Ishikawa (cell line): ENCODE results near the gene C2orf92.

Experiments
- CEBPB ChIP-seq: IDR thresholded peaks from 2 replicates; pipeline ENCODE4 v1.6.1; 2012
- EGR1 ChIP-seq: IDR thresholded peaks from 2 replicates; pipeline ENCODE4 v1.6.1; 2012
- EP300 ChIP-seq: IDR thresholded peaks from 2 replicates; pipeline ENCODE4 v1.6.1; 2012; ENCODE audit warnings: borderline replicate concordance
- FOXM1 ChIP-seq: IDR thresholded peaks from 2 replicates; pipeline ENCODE4 v1.6.1; 2012; ENCODE audit warnings: low read depth, borderline replicate concordance
- NFIC ChIP-seq: IDR thresholded peaks from 2 replicates; pipeline ENCODE4 v1.6.1; 2012
- RAD21 ChIP-seq: IDR thresholded peaks from 2 replicates; pipeline ENCODE4 v1.6.1; 2012; ENCODE audit warnings: low read depth
- TAF1 ChIP-seq: IDR thresholded peaks from 2 replicates; pipeline ENCODE4 v1.6.1; 2012; ENCODE audit warnings: low read depth, mild to moderate bottlenecking
- TCF12 ChIP-seq: IDR thresholded peaks from 2 replicates; pipeline ENCODE4 v1.6.1; 2012; ENCODE audit warnings: low read depth
- TEAD4 ChIP-seq: IDR thresholded peaks from 2 replicates; pipeline ENCODE4 v1.6.1; 2012
- YY1 ChIP-seq: IDR thresholded peaks from 2 replicates; pipeline ENCODE4 v1.6.1; 2012; ENCODE audit warnings: low read depth
- ZBTB7A ChIP-seq: IDR thresholded peaks from 2 replicates; pipeline ENCODE4 v1.6.1; 2012; ENCODE audit warnings: low read depth
- TF ChIP-seq, protein P1 (sequence below): IDR thresholded peaks from 2 replicates; pipeline ENCODE4 v1.6.1; 2012
- TF ChIP-seq, protein P2 (sequence below): IDR thresholded peaks from 2 replicates; pipeline ENCODE4 v1.6.1; 2012
- TF ChIP-seq, protein P3 (sequence below): IDR thresholded peaks from 2 replicates; pipeline ENCODE4 v1.6.1; 2012; ENCODE audit warnings: low read depth, mild to moderate bottlenecking

DNA sequence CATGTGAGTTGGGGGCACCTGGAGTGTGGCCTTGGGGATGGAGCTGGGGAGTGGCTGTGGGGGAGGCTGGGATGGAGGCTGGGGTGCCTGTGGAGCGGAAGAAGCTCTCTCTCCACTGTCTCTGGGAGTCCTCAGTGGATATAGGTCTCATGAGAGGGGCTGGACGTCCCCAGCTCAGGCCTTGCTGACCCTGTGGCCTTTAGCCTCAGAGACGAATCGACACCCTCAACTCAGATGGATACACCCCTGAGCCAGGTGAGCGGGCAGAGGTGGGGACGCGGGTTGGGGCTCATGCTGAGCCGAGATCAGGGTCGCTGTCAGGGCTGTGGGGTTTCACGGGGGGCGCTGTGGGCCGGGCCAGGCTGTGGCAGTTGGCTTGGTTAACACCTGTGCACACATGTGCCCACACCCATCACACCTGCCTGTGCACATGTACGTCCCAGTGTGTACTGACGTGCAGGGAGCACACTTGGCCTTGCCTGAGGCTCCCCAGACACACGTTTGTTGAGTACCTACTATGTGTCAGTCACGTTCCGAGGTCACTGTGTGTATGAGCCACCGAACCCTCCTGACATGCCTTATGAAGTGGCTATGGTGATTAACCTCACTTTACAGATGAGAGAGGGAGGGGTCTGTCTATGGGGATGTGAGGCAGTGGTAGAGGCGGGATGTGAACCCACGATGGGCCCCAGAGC lies 64.0 kb downstream of the C2orf92 start:
- TF ChIP-seq TAF1 (no peak), RAD21 (no peak), YY1 (no peak), TEAD4 (no peak), EP300 (no peak), CEBPB (no peak), FOXM1 (no peak), NFIC (no peak), EGR1 (no peak), TCF12 (no peak), ZBTB7A (no peak)
- TF ChIP-seq, protein P1, sequence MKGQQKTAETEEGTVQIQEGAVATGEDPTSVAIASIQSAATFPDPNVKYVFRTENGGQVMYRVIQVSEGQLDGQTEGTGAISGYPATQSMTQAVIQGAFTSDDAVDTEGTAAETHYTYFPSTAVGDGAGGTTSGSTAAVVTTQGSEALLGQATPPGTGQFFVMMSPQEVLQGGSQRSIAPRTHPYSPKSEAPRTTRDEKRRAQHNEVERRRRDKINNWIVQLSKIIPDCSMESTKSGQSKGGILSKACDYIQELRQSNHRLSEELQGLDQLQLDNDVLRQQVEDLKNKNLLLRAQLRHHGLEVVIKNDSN: no peak
- TF ChIP-seq, protein P2, sequence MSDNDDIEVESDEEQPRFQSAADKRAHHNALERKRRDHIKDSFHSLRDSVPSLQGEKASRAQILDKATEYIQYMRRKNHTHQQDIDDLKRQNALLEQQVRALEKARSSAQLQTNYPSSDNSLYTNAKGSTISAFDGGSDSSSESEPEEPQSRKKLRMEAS: no peak
- TF ChIP-seq, protein P3, sequence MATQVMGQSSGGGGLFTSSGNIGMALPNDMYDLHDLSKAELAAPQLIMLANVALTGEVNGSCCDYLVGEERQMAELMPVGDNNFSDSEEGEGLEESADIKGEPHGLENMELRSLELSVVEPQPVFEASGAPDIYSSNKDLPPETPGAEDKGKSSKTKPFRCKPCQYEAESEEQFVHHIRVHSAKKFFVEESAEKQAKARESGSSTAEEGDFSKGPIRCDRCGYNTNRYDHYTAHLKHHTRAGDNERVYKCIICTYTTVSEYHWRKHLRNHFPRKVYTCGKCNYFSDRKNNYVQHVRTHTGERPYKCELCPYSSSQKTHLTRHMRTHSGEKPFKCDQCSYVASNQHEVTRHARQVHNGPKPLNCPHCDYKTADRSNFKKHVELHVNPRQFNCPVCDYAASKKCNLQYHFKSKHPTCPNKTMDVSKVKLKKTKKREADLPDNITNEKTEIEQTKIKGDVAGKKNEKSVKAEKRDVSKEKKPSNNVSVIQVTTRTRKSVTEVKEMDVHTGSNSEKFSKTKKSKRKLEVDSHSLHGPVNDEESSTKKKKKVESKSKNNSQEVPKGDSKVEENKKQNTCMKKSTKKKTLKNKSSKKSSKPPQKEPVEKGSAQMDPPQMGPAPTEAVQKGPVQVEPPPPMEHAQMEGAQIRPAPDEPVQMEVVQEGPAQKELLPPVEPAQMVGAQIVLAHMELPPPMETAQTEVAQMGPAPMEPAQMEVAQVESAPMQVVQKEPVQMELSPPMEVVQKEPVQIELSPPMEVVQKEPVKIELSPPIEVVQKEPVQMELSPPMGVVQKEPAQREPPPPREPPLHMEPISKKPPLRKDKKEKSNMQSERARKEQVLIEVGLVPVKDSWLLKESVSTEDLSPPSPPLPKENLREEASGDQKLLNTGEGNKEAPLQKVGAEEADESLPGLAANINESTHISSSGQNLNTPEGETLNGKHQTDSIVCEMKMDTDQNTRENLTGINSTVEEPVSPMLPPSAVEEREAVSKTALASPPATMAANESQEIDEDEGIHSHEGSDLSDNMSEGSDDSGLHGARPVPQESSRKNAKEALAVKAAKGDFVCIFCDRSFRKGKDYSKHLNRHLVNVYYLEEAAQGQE: no peak
